ENCODE results near the gene PHLDA2. TPM values are rescaled to one million over a fixed set of nuclear protein-coding genes. Genes with fewer than 3 reads are reported as not detected.

Gene PHLDA2
- total and polyA plus RNA-seq, 2 donors (not counting 1 experiment from before 2014, with no cell fraction given): 1.4 TPM; not detected in 1

- peak; percentile 56 for DNase-seq
- Mint-ChIP-seq H3K9me3 (ENCODE audit: insufficient read depth) (no peaks in the 10 kb centered on the region), H3K4me3 (peak overlapping the region; percentile 88), H3K27me3 (peaks cover 28% of the 10 kb centered on the region), H3K4me1 (peaks cover 16% of the 10 kb centered on the region), H3K27ac (no peak overlapping the region)
- intact Hi-C loops (cut with micrococcal nuclease): loop anchor here (1.0 to 2.0 kb wide), 3 partner anchors 42 to 398 kb away; no protein-coding TSS in a partner anchor
- peaks cover 5% of the 10 kb centered on the region for H4K20me1 ChIP-seq (ENCODE audit: control insufficient read depth, insufficient read depth, low read length, poor library complexity, severe bottlenecking)
- H3K27me3 ChIP-seq (replicated peaks in 1 of 4; ENCODE audit: control extremely low read depth in 1 of 4, control insufficient read depth in 3 of 4, insufficient read depth in 4 of 4, low read length in 3 of 4): peaks cover 0 to 61% (median 17%) of the 10 kb centered on the region in 4 experiments
- TF ChIP-seq EZH2 (IDR thresholded peaks at IDR 0.05; ENCODE audit: borderline replicate concordance, insufficient read depth, low read depth, low read length, poor library complexity, severe bottlenecking): peak; percentile 69
- TF ChIP-seq, protein P1, sequence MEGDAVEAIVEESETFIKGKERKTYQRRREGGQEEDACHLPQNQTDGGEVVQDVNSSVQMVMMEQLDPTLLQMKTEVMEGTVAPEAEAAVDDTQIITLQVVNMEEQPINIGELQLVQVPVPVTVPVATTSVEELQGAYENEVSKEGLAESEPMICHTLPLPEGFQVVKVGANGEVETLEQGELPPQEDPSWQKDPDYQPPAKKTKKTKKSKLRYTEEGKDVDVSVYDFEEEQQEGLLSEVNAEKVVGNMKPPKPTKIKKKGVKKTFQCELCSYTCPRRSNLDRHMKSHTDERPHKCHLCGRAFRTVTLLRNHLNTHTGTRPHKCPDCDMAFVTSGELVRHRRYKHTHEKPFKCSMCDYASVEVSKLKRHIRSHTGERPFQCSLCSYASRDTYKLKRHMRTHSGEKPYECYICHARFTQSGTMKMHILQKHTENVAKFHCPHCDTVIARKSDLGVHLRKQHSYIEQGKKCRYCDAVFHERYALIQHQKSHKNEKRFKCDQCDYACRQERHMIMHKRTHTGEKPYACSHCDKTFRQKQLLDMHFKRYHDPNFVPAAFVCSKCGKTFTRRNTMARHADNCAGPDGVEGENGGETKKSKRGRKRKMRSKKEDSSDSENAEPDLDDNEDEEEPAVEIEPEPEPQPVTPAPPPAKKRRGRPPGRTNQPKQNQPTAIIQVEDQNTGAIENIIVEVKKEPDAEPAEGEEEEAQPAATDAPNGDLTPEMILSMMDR (IDR thresholded peaks at IDR 0.05): peak; percentile 70
- no peak overlapping the region for H3K27ac ChIP-seq (ENCODE audit: low read length in 2 of 2)
- peak overlapping the region; percentile 62 for H2AFZ ChIP-seq (ENCODE audit: insufficient read depth, low read depth, low read length, poor library complexity, severe bottlenecking)
- WGBS (ENCODE audit: insufficient coverage): 8% methylated on average over 40 of the region's 47 CpGs
- H3K9ac ChIP-seq (ENCODE audit: low read length): peak overlapping the region; percentile 59
- H3K9me3 ChIP-seq (ENCODE audit: control extremely low read depth in 1 of 3, control insufficient read depth in 2 of 3, insufficient read depth in 1 of 3, low read length in 2 of 3): peaks cover 0 to 6% (median 0%) of the 10 kb centered on the region in 3 donors
- POLR2A ChIA-PET: no interaction called here
- H3K4me3 ChIP-seq (ENCODE audit: control extremely low read depth in 1 of 5, extremely low read depth in 1 of 5, insufficient read depth in 1 of 5, low read depth in 2 of 5, low read length in 4 of 5): peak overlapping the region in 4 of 5 experiments; percentile 35 to 65 (median 52)
- H3K79me2 ChIP-seq (ENCODE audit: control insufficient read depth, insufficient read depth, low read length): no peaks in the 10 kb centered on the region
- no peaks in the 10 kb centered on the region for H3K36me3 ChIP-seq (replicated peaks in 1 of 2; ENCODE audit: control extremely low read depth in 1 of 2, control insufficient read depth in 1 of 2, extremely low read depth in 1 of 2, insufficient read depth in 2 of 2, low read length in 1 of 2)
- H3K4me1 ChIP-seq (ENCODE audit: control insufficient read depth in 2 of 2, insufficient read depth in 2 of 2, low read length in 2 of 2): peaks cover 28% of the 10 kb centered on the region in 2 donors
- peak overlapping the region; percentile 94 for H3K4me2 ChIP-seq (replicated peaks; ENCODE audit: low read depth, low read length, poor library complexity, severe bottlenecking)
- CTCF ChIA-PET: interaction anchor here (0.7 to 2.5 kb wide), 9 partner anchors 10 to 397 kb away, joined by 3 to 28 read pairs (median 6); no protein-coding TSS in a partner anchor
- peak; percentile 42 for ATAC-seq (ENCODE audit: low read depth)
Measured at GRCh38 chr11:2929950-2930703, 907 bp upstream of the PHLDA2 start.

DNA sequence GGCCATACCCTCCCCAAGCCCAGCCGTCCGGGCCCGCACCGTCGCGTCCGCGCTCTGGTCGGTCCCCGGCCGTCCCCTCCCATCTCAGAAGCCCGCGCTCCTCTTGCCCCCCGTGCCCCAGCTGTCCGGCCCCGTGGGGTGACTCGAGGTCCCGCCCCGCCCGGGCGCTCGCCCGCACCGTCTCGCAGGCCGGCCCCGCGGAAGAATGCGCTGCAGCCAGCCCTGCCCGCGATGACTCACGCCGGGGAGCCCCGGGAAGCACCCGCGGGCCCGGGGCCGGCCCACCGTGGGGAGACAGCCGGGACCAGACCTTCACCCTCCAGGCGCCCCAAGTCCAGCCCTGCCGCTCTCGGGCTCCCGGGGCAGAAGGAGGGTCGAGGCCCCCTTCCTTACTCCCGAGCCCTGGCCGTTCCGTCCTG is 320 bp upstream of the PHLDA2 start:
- Histone ChIP-seq H3K36me3 (replicated peaks in 1 of 2; ENCODE audit: control extremely low read depth in 1 of 2, control insufficient read depth in 1 of 2, extremely low read depth in 1 of 2, insufficient read depth in 2 of 2, low read length in 1 of 2) (no peaks in the 10 kb centered on the region), H3K27ac (ENCODE audit: low read length in 2 of 2) (no peak overlapping the region), H3K79me2 (ENCODE audit: control insufficient read depth, insufficient read depth, low read length) (no peaks in the 10 kb centered on the region), H3K9me3 (ENCODE audit: control extremely low read depth in 1 of 3, control insufficient read depth in 2 of 3, insufficient read depth in 1 of 3, low read length in 2 of 3) (peaks cover 0 to 6% (median 0%) of the 10 kb centered on the region in 3 donors), H2AFZ (ENCODE audit: insufficient read depth, low read depth, low read length, poor library complexity, severe bottlenecking) (peak overlapping the region; percentile 62), H3K27me3 (replicated peaks in 1 of 4; ENCODE audit: control extremely low read depth in 1 of 4, control insufficient read depth in 3 of 4, insufficient read depth in 4 of 4, low read length in 3 of 4) (peaks cover 0 to 61% (median 17%) of the 10 kb centered on the region in 4 experiments), H4K20me1 (ENCODE audit: control insufficient read depth, insufficient read depth, low read length, poor library complexity, severe bottlenecking) (peaks cover 5% of the 10 kb centered on the region), H3K4me2 (replicated peaks; ENCODE audit: low read depth, low read length, poor library complexity, severe bottlenecking) (peak overlapping the region; percentile 94), H3K4me1 (ENCODE audit: control insufficient read depth in 2 of 2, insufficient read depth in 2 of 2, low read length in 2 of 2) (peaks cover 28% of the 10 kb centered on the region in 2 donors), H3K9ac (ENCODE audit: low read length) (peak overlapping the region; percentile 59), H3K4me3 (ENCODE audit: control extremely low read depth in 1 of 5, extremely low read depth in 1 of 5, insufficient read depth in 1 of 5, low read depth in 2 of 5, low read length in 4 of 5) (peak overlapping the region in 4 of 5 experiments; percentile 35 to 65 (median 52))
- intact Hi-C loops (cut with micrococcal nuclease): no loop called here
- Mint-ChIP-seq H3K4me3 (peak overlapping the region; percentile 88), H3K27me3 (peaks cover 28% of the 10 kb centered on the region), H3K27ac (no peak overlapping the region), H3K4me1 (peaks cover 16% of the 10 kb centered on the region), H3K9me3 (ENCODE audit: insufficient read depth) (no peaks in the 10 kb centered on the region)
- WGBS (ENCODE audit: insufficient coverage): 2% methylated on average over 48 of the region's 48 CpGs
- ATAC-seq (ENCODE audit: low read depth) (peak; percentile 39), DNase-seq (peak; percentile 34)
- POLR2A ChIA-PET: no interaction called here
- no peak for TF ChIP-seq EZH2 (IDR thresholded peaks at IDR 0.05; ENCODE audit: borderline replicate concordance, insufficient read depth, low read depth, low read length, poor library complexity, severe bottlenecking)
- CTCF ChIA-PET: interaction anchor here (1.1 to 2.5 kb wide), 9 partner anchors 11 to 627 kb away, joined by 3 to 28 read pairs (median 6); no protein-coding TSS in a partner anchor

All from B cell (primary cell).